OCI-LY7 (cell line): Measurements from ENCODE around the gene CAV1.

ENCODE experiments used
- CTCF ChIP-seq: fragments of 200-600 bp; sonication (generic); conservative IDR thresholded peaks from 2 replicates; pipeline ENCODE4 v1.5.1; 2014; ENCODE audit warnings: mild to moderate bottlenecking, antibody characterized with exemption, low read length, moderate library complexity, mixed read lengths
- EZH2phosphoT487 ChIP-seq: fragments of 200-600 bp; sonication (generic); IDR thresholded peaks from 2 replicates; pipeline ENCODE4 v1.6.1; 2018; ENCODE audit warnings: low read depth, borderline replicate concordance, mild to moderate bottlenecking, mixed run types, antibody characterized with exemption, low read length, moderate library complexity, mixed read lengths

- TF ChIP-seq CTCF, result no peak
- no peak for TF ChIP-seq EZH2phosphoT487
Measured at GRCh38 chr7:116546916-116547315, 22.1 kb downstream of the CAV1 start.
